ENCODE measurements around the gene MRI1. TPM values are rescaled to one million over a fixed set of nuclear protein-coding genes. Genes with fewer than 3 reads are reported as not detected.

Gene MRI1
- total RNA-seq, 1 experiment from 2014 or later = 19.6 TPM

GRCh38 chr19:13758795-13759194 is 5.5 kb upstream of the MRI1 start:
- ChIA-PET CTCF (no interaction called here), POLR2A (no interaction called here), RAD21 (ENCODE audit: low non-redundant PET in 1 of 2, low total read pairs in 2 of 2, uncharacterized antibody in 2 of 2, unreplicated experiment in 2 of 2) (no interaction called here)
- Histone ChIP-seq H3K4me3 (replicated peaks in 1 of 2; ENCODE audit: low read depth in 1 of 2, low read length in 2 of 2) (no peak overlapping the region), H3K9me3 (ENCODE audit: control insufficient read depth in 1 of 2, insufficient read depth in 1 of 2, low read depth in 1 of 2, low read length in 2 of 2) (no peaks in the 10 kb centered on the region), H3K9ac (ENCODE audit: low read length) (no peak overlapping the region), H2AFZ (ENCODE audit: low read depth, low read length, poor library complexity, severe bottlenecking) (no peak overlapping the region), H4K20me1 (ENCODE audit: insufficient read depth) (no peaks in the 10 kb centered on the region), H3K27ac (ENCODE audit: low read depth, low read length) (no peak overlapping the region), H3K27me3 (ENCODE audit: insufficient read depth, low read length) (no peaks in the 10 kb centered on the region), H3K4me2 (ENCODE audit: low read length) (no peak overlapping the region), H3K79me2 (ENCODE audit: insufficient read depth, low read length) (no peaks in the 10 kb centered on the region), H3K9me2 (ENCODE audit: insufficient read depth) (no peaks in the 10 kb centered on the region), H3K36me3 (ENCODE audit: control insufficient read depth in 1 of 2, insufficient read depth in 2 of 2, low read length in 2 of 2) (peaks cover 26 to 29% of the 10 kb centered on the region in 2 experiments; a peak in 3 of 4 replicates), H3K4me1 (ENCODE audit: control insufficient read depth in 1 of 2, insufficient read depth in 2 of 2, low read length in 2 of 2) (no peaks in the 10 kb centered on the region; a peak in 1 of 4 replicates)
- no peak for TF ChIP-seq YY1 (IDR thresholded peaks at IDR 0.05; ENCODE audit: extremely low read depth, insufficient replicate concordance, low read depth, low read length)
- no peak for TF ChIP-seq EZH2phosphoT487 (IDR thresholded peaks at IDR 0.05; ENCODE audit: borderline replicate concordance)
- no peak for TF ChIP-seq CEBPB (IDR thresholded peaks at IDR 0.05; ENCODE audit: low read depth)
- no peak for DNase-seq (ENCODE audit: low read depth, low spot score)
- BruUV-seq (replicated peaks) = no TSS peak
- ATAC-seq = no peak
- intact Hi-C loops (cut with micrococcal nuclease) = no loop called here

DNA sequence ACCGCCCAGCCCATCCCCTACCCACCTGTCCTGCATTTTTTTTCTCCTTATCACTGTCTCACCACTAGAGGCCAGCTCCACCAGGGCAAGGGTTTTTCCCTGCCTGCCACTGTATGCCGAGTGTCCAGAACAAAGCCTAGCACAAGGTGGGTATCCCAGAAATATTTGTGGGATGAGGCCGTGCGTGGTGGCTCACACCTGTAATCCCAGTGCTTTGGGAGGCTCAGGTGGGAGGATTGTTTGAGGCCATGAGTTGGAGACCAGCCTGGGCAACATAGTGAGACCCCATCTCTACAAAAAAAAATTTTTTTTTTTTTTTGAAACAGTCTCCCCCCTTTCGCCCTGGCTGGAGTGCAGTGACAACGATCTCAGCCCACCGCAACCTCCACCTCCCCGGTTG is 2.9 kb upstream of the MRI1 start:
- CTCF ChIA-PET = interaction anchor here (1.1 kb wide), 1 partner anchor 101 kb away, joined by 3 read pairs; no protein-coding TSS in a partner anchor
- H3K9me2 ChIP-seq (ENCODE audit: insufficient read depth) = no peaks in the 10 kb centered on the region
- intact Hi-C loops (cut with micrococcal nuclease) = no loop called here
- peaks cover 0 to 6% of the 10 kb centered on the region in 2 experiments; a peak in 2 of 4 replicates for H3K4me1 ChIP-seq (ENCODE audit: control insufficient read depth in 1 of 2, insufficient read depth in 2 of 2, low read length in 2 of 2)
- BruUV-seq (replicated peaks) = no TSS peak
- RAD21 ChIA-PET (ENCODE audit: low non-redundant PET in 1 of 2, low total read pairs in 2 of 2, uncharacterized antibody in 2 of 2, unreplicated experiment in 2 of 2) = no interaction called here
- no peaks in the 10 kb centered on the region for H4K20me1 ChIP-seq (ENCODE audit: insufficient read depth)
- POLR2A ChIA-PET = no interaction called here
- DNase-seq (ENCODE audit: low read depth, low spot score) (no peak), ATAC-seq (peak; percentile 37; the same call in 1 of the 2 replicates)
- H3K36me3 ChIP-seq (ENCODE audit: control insufficient read depth in 1 of 2, insufficient read depth in 2 of 2, low read length in 2 of 2) = peaks cover 14% of the 10 kb centered on the region in 2 experiments; a peak in 3 of 4 replicates
- H3K79me2 ChIP-seq (ENCODE audit: insufficient read depth, low read length) = no peaks in the 10 kb centered on the region
- TF ChIP-seq CTCF (IDR thresholded peaks at IDR 0.05 in 2 of 3, conservative IDR thresholded peaks at IDR 0.05 in 1 of 3; ENCODE audit: borderline replicate concordance in 1 of 3, insufficient read depth in 1 of 3, low read depth in 2 of 3, low read length in 2 of 3) = peak in 2 of 3 experiments; percentile 22 to 35; a peak in 3 of 6 replicates
- TF ChIP-seq, protein P1, sequence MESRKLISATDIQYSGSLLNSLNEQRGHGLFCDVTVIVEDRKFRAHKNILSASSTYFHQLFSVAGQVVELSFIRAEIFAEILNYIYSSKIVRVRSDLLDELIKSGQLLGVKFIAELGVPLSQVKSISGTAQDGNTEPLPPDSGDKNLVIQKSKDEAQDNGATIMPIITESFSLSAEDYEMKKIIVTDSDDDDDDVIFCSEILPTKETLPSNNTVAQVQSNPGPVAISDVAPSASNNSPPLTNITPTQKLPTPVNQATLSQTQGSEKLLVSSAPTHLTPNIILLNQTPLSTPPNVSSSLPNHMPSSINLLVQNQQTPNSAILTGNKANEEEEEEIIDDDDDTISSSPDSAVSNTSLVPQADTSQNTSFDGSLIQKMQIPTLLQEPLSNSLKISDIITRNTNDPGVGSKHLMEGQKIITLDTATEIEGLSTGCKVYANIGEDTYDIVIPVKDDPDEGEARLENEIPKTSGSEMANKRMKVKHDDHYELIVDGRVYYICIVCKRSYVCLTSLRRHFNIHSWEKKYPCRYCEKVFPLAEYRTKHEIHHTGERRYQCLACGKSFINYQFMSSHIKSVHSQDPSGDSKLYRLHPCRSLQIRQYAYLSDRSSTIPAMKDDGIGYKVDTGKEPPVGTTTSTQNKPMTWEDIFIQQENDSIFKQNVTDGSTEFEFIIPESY (IDR thresholded peaks at IDR 0.05; ENCODE audit: extremely low read depth, insufficient replicate concordance, low read length) = no peak
- no peak for TF ChIP-seq EGR1 (IDR thresholded peaks at IDR 0.05; ENCODE audit: low read depth)
- H3K9me3 ChIP-seq (ENCODE audit: control insufficient read depth in 1 of 2, insufficient read depth in 1 of 2, low read depth in 1 of 2, low read length in 2 of 2) = no peaks in the 10 kb centered on the region
- H3K27me3 ChIP-seq (ENCODE audit: insufficient read depth, low read length) = no peaks in the 10 kb centered on the region
- no peak overlapping the region for H3K4me2 ChIP-seq (ENCODE audit: low read length)
- no peak overlapping the region for H2AFZ ChIP-seq (ENCODE audit: low read depth, low read length, poor library complexity, severe bottlenecking)
- no peak overlapping the region for H3K9ac ChIP-seq (ENCODE audit: low read length)
- no peak overlapping the region for H3K27ac ChIP-seq (ENCODE audit: low read depth, low read length)
- H3K4me3 ChIP-seq (replicated peaks in 1 of 2; ENCODE audit: low read depth in 1 of 2, low read length in 2 of 2) = no peak overlapping the region
